Measurements from ENCODE around the gene AGAP1.

DNA sequence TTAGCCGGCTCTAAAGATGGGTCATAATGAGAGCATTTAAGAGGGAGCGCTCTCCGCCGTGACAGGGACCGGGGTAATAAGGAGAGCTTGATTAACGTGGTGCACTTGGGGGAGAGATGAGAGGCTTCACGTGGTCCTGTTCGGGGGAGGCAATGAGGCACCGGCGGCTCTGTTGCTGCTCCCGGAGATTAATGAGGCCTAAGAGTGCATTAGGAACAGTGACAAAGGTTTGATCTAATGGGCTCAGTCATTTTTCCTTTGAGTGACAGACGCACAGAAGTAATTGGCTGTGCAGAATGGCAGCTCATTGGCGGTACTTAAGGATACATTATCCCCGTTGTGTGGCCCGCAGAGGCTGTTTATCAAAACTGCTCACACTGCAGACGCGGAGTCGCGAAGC, 423.7 kb downstream of the AGAP1 start:
- TF ChIP-seq CTCF (IDR thresholded peaks at IDR 0.05) (no peak), POLR2A (IDR thresholded peaks at IDR 0.05) (no peak)

Measured in uterus (tissue), 2 donors.